ENCODE measurements around the gene MCMBP. TPM values are rescaled to one million over a fixed set of nuclear protein-coding genes. Genes with fewer than 3 reads are reported as not detected.

MCMBP gene
- total and polyA plus RNA-seq, 2 donors (not counting 1 experiment from before 2014, with no cell fraction given), result 40.6 to 63.4 TPM

DNA sequence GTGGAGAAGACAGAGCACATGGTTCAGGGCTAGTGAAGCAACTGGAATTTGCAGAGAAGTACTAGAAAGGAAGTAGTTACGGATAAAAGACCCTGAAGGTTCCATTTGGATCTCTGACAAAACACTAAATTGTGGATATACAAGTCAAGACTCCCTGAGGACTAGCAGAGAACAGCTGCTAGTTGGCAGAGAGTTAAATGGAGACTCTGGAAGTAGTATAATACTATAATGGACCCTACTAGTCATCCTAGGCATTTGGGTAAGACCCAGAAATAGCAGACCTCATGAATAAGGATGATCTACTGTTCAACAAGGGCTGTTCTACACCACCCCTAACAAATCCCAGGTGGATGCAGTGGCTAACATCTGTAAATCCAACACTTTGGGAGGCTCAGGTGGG is 19.1 kb downstream of the MCMBP start:
- peaks cover 15% of the 10 kb centered on the region for H3K36me3 ChIP-seq (ENCODE audit: control insufficient read depth, insufficient read depth, low read length)
- H3K4me3 ChIP-seq (replicated peaks in 1 of 4; ENCODE audit: control extremely low read depth in 1 of 4, insufficient read depth in 1 of 4, low read depth in 3 of 4, low read length in 4 of 4), result no peak overlapping the region
- H3K4me1 ChIP-seq (ENCODE audit: control insufficient read depth, extremely low read depth, insufficient read depth, low read length), result peaks cover 4% of the 10 kb centered on the region
- H3K79me2 ChIP-seq (ENCODE audit: control insufficient read depth, insufficient read depth, low read length), result peaks cover 4% of the 10 kb centered on the region
- H3K9me3 ChIP-seq (ENCODE audit: control insufficient read depth, insufficient read depth, low read depth, low read length), result no peaks in the 10 kb centered on the region
- TF ChIP-seq EZH2 (IDR thresholded peaks at IDR 0.05; ENCODE audit: low read length, missing control alignments), result no peak
- no peaks in the 10 kb centered on the region for H4K20me1 ChIP-seq (ENCODE audit: control insufficient read depth, extremely low read depth, insufficient read depth, low read length)
- H3K4me2 ChIP-seq (ENCODE audit: extremely low read depth, insufficient read depth, low read length), result no peak overlapping the region
- no peak overlapping the region for H3K9ac ChIP-seq (ENCODE audit: insufficient read depth, low read length)
- H3K27ac ChIP-seq (ENCODE audit: insufficient read depth, low read length), result no peak overlapping the region
- H3K27me3 ChIP-seq (ENCODE audit: control insufficient read depth, insufficient read depth, low read length), result no peaks in the 10 kb centered on the region
- DNase-seq (ENCODE audit: low read depth in 2 of 2), result no peak
- no peak overlapping the region for H2AFZ ChIP-seq (ENCODE audit: low read length)

DNA sequence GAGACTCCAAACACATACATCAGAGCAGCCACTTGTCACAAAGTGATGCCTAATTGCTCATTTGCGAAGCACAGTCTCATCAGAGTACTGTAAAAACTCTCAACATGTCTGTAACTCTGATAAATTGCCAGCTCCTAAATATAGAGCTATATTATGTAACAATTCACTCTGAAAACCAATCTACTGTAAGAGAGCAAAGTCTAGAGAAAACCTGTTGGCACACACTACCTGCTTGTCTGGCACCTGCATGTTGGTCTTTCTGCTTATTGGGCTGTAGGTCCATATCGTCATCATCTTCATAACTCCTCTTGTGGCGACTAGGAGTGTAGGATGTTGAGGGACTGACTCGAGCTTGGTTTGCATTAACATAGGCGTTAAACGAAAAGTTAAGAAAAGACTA is 19.8 kb downstream of the MCMBP start:
- Histone ChIP-seq H3K4me1 (ENCODE audit: control insufficient read depth, extremely low read depth, insufficient read depth, low read length) (peaks cover 4% of the 10 kb centered on the region), H3K27me3 (ENCODE audit: control insufficient read depth, insufficient read depth, low read length) (no peaks in the 10 kb centered on the region), H3K9ac (ENCODE audit: insufficient read depth, low read length) (no peak overlapping the region), H3K9me3 (ENCODE audit: control insufficient read depth, insufficient read depth, low read depth, low read length) (no peaks in the 10 kb centered on the region), H3K4me3 (replicated peaks in 1 of 4; ENCODE audit: control extremely low read depth in 1 of 4, insufficient read depth in 1 of 4, low read depth in 3 of 4, low read length in 4 of 4) (no peak overlapping the region), H3K27ac (ENCODE audit: insufficient read depth, low read length) (no peak overlapping the region), H2AFZ (ENCODE audit: low read length) (no peak overlapping the region), H3K4me2 (ENCODE audit: extremely low read depth, insufficient read depth, low read length) (no peak overlapping the region), H3K79me2 (ENCODE audit: control insufficient read depth, insufficient read depth, low read length) (no peaks in the 10 kb centered on the region), H3K36me3 (ENCODE audit: control insufficient read depth, insufficient read depth, low read length) (peaks cover 15% of the 10 kb centered on the region), H4K20me1 (ENCODE audit: control insufficient read depth, extremely low read depth, insufficient read depth, low read length) (no peaks in the 10 kb centered on the region)
- TF ChIP-seq CTCF (conservative IDR thresholded peaks at IDR 0.05 in 1 of 2, IDR thresholded peaks at IDR 0.05 in 1 of 2; ENCODE audit: low read depth in 1 of 2, low read length in 2 of 2) (no peak), EZH2 (IDR thresholded peaks at IDR 0.05; ENCODE audit: low read length, missing control alignments) (no peak)
- no peak for DNase-seq (ENCODE audit: low read depth in 2 of 2)

- Histone ChIP-seq H3K4me1 (ENCODE audit: control insufficient read depth, extremely low read depth, insufficient read depth, low read length) (peaks cover 4% of the 10 kb centered on the region), H3K27ac (ENCODE audit: insufficient read depth, low read length) (no peak overlapping the region), H3K36me3 (ENCODE audit: control insufficient read depth, insufficient read depth, low read length) (peaks cover 15% of the 10 kb centered on the region), H2AFZ (ENCODE audit: low read length) (no peak overlapping the region), H3K79me2 (ENCODE audit: control insufficient read depth, insufficient read depth, low read length) (no peaks in the 10 kb centered on the region), H4K20me1 (ENCODE audit: control insufficient read depth, extremely low read depth, insufficient read depth, low read length) (no peaks in the 10 kb centered on the region), H3K9ac (ENCODE audit: insufficient read depth, low read length) (no peak overlapping the region), H3K4me3 (replicated peaks in 1 of 4; ENCODE audit: control extremely low read depth in 1 of 4, insufficient read depth in 1 of 4, low read depth in 3 of 4, low read length in 4 of 4) (no peak overlapping the region), H3K27me3 (ENCODE audit: control insufficient read depth, insufficient read depth, low read length) (no peaks in the 10 kb centered on the region), H3K4me2 (ENCODE audit: extremely low read depth, insufficient read depth, low read length) (no peak overlapping the region), H3K9me3 (ENCODE audit: control insufficient read depth, insufficient read depth, low read depth, low read length) (no peaks in the 10 kb centered on the region)
- no peak for DNase-seq (ENCODE audit: low read depth in 2 of 2)
- TF ChIP-seq CTCF (conservative IDR thresholded peaks at IDR 0.05 in 1 of 2, IDR thresholded peaks at IDR 0.05 in 1 of 2; ENCODE audit: low read depth in 1 of 2, low read length in 2 of 2), result no peak
- no peak for TF ChIP-seq EZH2 (IDR thresholded peaks at IDR 0.05; ENCODE audit: low read length, missing control alignments)
Measured at GRCh38 chr10:119852277-119852676, 20.4 kb downstream of the MCMBP start.

All from fibroblast of lung (primary cell).